Heart right ventricle (tissue), 16 donors: ENCODE results near the gene GLRA2. TPM values are rescaled to one million over a fixed set of nuclear protein-coding genes. Genes with fewer than 3 reads are reported as not detected.

Experiments
- ATAC-seq, 8 donors: fragments of 200-7000 bp; cut with Tn5 transposase; one replicate each; pipeline ENCODE4 v1.9.1; 2020; ENCODE audit warnings: mild to moderate bottlenecking in 8 of 8, moderate library complexity in 8 of 8, moderate number of reproducible peaks in 1 of 8
- DNase-seq, 2 donors: peaks; one replicate each; pipeline ENCODE4 v3.0.0-alpha.2; 2020
- H3K27ac ChIP-seq, 10 donors: fragments of 200-600 bp; sonication (generic) in 2 of 10; one replicate each; pipeline versions ENCODE4 v1.5.0 to v1.8.0; 2020 to 2022; ENCODE audit warnings: mild to moderate bottlenecking in 3 of 10
- H3K27me3 ChIP-seq, 7 donors: fragments of 200-600 bp; one replicate each; pipeline ENCODE4 v1.8.0; 2021 to 2022; ENCODE audit warnings: mild to moderate bottlenecking in 2 of 7
- H3K36me3 ChIP-seq, 9 donors: fragments of 200-600 bp; sonication (generic) in 1 of 9; one replicate each; pipeline versions ENCODE4 v1.5.0 to v1.8.0; 2020 to 2022; ENCODE audit warnings: mild to moderate bottlenecking in 2 of 9
- H3K4me1 ChIP-seq, 9 donors: fragments of 200-600 bp; sonication (generic) in 1 of 9; one replicate each; pipeline versions ENCODE4 v1.5.0 to v1.8.0; 2020 to 2022; ENCODE audit warnings: mild to moderate bottlenecking in 4 of 9
- H3K4me3 ChIP-seq, 10 donors: fragments of 200-600 bp; sonication (generic) in 2 of 10; one replicate each; pipeline versions ENCODE4 v1.5.0 to v1.8.0; 2020 to 2022; ENCODE audit warnings: mild to moderate bottlenecking in 7 of 10, moderate library complexity in 2 of 10
- H3K9me3 ChIP-seq, 11 donors: fragments of 200-600 bp in 10 of 11; sonication (generic) in 2 of 11; one replicate each; pipeline versions ENCODE4 v1.5.0 to v1.8.0; 2013 to 2022; ENCODE audit warnings: mild to moderate bottlenecking in 2 of 11, control low read depth in 1 of 11, moderate library complexity in 1 of 11
- CTCF ChIP-seq, 9 donors: fragments of 200-600 bp; sonication (generic) in 2 of 9; IDR thresholded peaks; one replicate each; pipeline versions ENCODE4 v1.5.0 to v1.8.0; 2021 to 2022; ENCODE audit warnings: antibody characterized with exemption in 9 of 9, mild to moderate bottlenecking in 5 of 9, moderate library complexity in 1 of 9
- WGBS, 2 donors: extraction: QIAGEN DNeasy Blood & Tissue Kit; methylation state at CpG; one replicate each; pipeline ENCODE4 v1.1.7; 2013; ENCODE audit warnings: inconsistent platforms in 1 of 2; 5-methylcytosine and 5-hydroxymethylcytosine counted together
- intact Hi-C, 10 donors: fragments of 100-400 bp; cut with DNase I; formaldehyde crosslinking; loops; one replicate each; pipeline versions ENCODE4 v1.11.1 to v1.14.2; 2022
- polyA plus RNA-seq, 2 donors: library from polyadenylated mRNA; stranded (reverse); fragments of 200-250 nt; gene quantifications; one replicate each; pipeline ENCODE4 v1.2.3, GENCODE V29; 2013
- total RNA-seq, 10 donors: library from RNA; stranded (reverse); fragmentation: NEBNext Ultra II Directional in 3 of 10; extraction: Animal tissue kit (Norgen Biotek cat#: 25700) in 3 of 10; gene quantifications; one replicate each; pipeline versions ENCODE4 v1.2.1 to v1.2.4, GENCODE V29; 2021 to 2023
- donor health status: Arrhythmogenic right ventricular cardiomyopathy.
- donor health status: ischemic (EF 13 %, LVEDD 7.1; RV severe dilation, severe dysfunction).
- donor health status: healthy with polysubstance abuse.
- donor health status: DM: no; HTN: yes; CAD: no.
- donor health status: DM: no; HTN: no; CAD: no.
- donor health status: ischemic (EF 25% LVEDD 6.9; RV normal size, moderate dysfunction).
- donor health status: ischemic (EF 25% LVEDD 5.7; RV mildly dilated, moderate dysfunction).
- donor health status: healthy.
- donor health status: DM: yes; HTN: yes; CAD: no.
- donor health status: Ischemic cardiomyopathy.
- donor health status: ischemic (EF 35%, LVEDD 5.7; RV mildly dilated, moderate dysfunction).
- donor health status: nonischemic (EF 11% LVEDD 7.7; RV severe dilation, severe dysfunction).
- donor health status: DM: yes; HTN: yes; CAD: no.
- donor health status: PGD.
- donor health status: ischemic (EF 29% LVEDD 5.4; RV normal size, mild dysfunction).
- donor health status: nonischemic (EF 23%, LVEDD 6.1; RV moderate dilation, normal function).

The GLRA2 gene
- total and polyA plus RNA-seq, 12 donors = not detected

GRCh38 chrX:14697451-14697850 lies 168.1 kb downstream of the GLRA2 start:
- Histone ChIP-seq H3K27ac (no peak overlapping the region), H3K27me3 (no peaks in the 10 kb centered on the region), H3K4me3 (no peak overlapping the region), H3K9me3 (no peaks in the 10 kb centered on the region), H3K4me1 (no peaks in the 10 kb centered on the region), H3K36me3 (no peaks in the 10 kb centered on the region)
- intact Hi-C loops = no loop called here
- ATAC-seq (no peak), DNase-seq (no peak)
- TF ChIP-seq CTCF (IDR thresholded peaks at IDR 0.05) = peak in 5 of 9 donors; percentile 20 to 60 (median 33)
- WGBS, 2 donors = 63 to 72% methylated on average over 3 of the region's 3 CpGs

- Histone ChIP-seq H3K27me3 (no peaks in the 10 kb centered on the region), H3K27ac (no peak overlapping the region), H3K9me3 (no peaks in the 10 kb centered on the region), H3K4me1 (no peaks in the 10 kb centered on the region), H3K4me3 (no peak overlapping the region), H3K36me3 (no peaks in the 10 kb centered on the region)
- intact Hi-C loops = no loop called here
- no peak for TF ChIP-seq CTCF (IDR thresholded peaks at IDR 0.05)
- ATAC-seq (no peak), DNase-seq (no peak)
- 91 to 95% methylated on average over 3 of the region's 3 CpGs for WGBS, 2 donors
Observed at GRCh38 chrX:14698790-14699189, 169.5 kb downstream of the GLRA2 start.

- H3K9me3 ChIP-seq = no peaks in the 10 kb centered on the region
- DNase-seq = no peak
- H3K4me3 ChIP-seq = no peak overlapping the region
- peaks cover 0 to 5% (median 0%) of the 10 kb centered on the region in 7 donors for H3K27me3 ChIP-seq
- 79 to 92% methylated on average over 5 of the region's 5 CpGs for WGBS, 2 donors
- H3K36me3 ChIP-seq = no peaks in the 10 kb centered on the region
- ATAC-seq = no peak
- intact Hi-C loops = no loop called here
- H3K27ac ChIP-seq = no peak overlapping the region
- H3K4me1 ChIP-seq = no peaks in the 10 kb centered on the region
- TF ChIP-seq CTCF (IDR thresholded peaks at IDR 0.05) = no peak
Observed at GRCh38 chrX:14700982-14701381, 171.6 kb downstream of the GLRA2 start.

- no peak for DNase-seq
Observed at GRCh38 chrX:14702145-14702544, 172.8 kb downstream of the GLRA2 start.

More at GRCh38 chrX:14702145-14702544, 172.8 kb downstream of the GLRA2 start:
- peaks cover 0 to 5% (median 0%) of the 10 kb centered on the region in 7 donors for H3K27me3 ChIP-seq
- no peaks in the 10 kb centered on the region for H3K9me3 ChIP-seq
- ATAC-seq = no peak
- no peak for TF ChIP-seq CTCF (IDR thresholded peaks at IDR 0.05)
- H3K36me3 ChIP-seq = no peaks in the 10 kb centered on the region
- no peak overlapping the region for H3K4me3 ChIP-seq
- no peak overlapping the region for H3K27ac ChIP-seq
- intact Hi-C loops = no loop called here
- no peaks in the 10 kb centered on the region for H3K4me1 ChIP-seq
